DMS153 treated with DMSO at 0.1 percent for 48 hours (cell line): ENCODE results near the gene SECISBP2L.
"Not testable (repeated sequence)": the region's sequence is repeated elsewhere in the genome, so short reads cannot be mapped to it uniquely, and the experiment has no call there.

Experiments
- DNase-seq: peaks from one replicate; lab custom pipeline; 2025; ENCODE audit not compliant: unreplicated experiment; lab: John Stamatoyannopoulos, UW

The SECISBP2L gene, protein sequence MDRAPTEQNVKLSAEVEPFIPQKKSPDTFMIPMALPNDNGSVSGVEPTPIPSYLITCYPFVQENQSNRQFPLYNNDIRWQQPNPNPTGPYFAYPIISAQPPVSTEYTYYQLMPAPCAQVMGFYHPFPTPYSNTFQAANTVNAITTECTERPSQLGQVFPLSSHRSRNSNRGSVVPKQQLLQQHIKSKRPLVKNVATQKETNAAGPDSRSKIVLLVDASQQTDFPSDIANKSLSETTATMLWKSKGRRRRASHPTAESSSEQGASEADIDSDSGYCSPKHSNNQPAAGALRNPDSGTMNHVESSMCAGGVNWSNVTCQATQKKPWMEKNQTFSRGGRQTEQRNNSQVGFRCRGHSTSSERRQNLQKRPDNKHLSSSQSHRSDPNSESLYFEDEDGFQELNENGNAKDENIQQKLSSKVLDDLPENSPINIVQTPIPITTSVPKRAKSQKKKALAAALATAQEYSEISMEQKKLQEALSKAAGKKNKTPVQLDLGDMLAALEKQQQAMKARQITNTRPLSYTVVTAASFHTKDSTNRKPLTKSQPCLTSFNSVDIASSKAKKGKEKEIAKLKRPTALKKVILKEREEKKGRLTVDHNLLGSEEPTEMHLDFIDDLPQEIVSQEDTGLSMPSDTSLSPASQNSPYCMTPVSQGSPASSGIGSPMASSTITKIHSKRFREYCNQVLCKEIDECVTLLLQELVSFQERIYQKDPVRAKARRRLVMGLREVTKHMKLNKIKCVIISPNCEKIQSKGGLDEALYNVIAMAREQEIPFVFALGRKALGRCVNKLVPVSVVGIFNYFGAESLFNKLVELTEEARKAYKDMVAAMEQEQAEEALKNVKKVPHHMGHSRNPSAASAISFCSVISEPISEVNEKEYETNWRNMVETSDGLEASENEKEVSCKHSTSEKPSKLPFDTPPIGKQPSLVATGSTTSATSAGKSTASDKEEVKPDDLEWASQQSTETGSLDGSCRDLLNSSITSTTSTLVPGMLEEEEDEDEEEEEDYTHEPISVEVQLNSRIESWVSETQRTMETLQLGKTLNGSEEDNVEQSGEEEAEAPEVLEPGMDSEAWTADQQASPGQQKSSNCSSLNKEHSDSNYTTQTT

DNA sequence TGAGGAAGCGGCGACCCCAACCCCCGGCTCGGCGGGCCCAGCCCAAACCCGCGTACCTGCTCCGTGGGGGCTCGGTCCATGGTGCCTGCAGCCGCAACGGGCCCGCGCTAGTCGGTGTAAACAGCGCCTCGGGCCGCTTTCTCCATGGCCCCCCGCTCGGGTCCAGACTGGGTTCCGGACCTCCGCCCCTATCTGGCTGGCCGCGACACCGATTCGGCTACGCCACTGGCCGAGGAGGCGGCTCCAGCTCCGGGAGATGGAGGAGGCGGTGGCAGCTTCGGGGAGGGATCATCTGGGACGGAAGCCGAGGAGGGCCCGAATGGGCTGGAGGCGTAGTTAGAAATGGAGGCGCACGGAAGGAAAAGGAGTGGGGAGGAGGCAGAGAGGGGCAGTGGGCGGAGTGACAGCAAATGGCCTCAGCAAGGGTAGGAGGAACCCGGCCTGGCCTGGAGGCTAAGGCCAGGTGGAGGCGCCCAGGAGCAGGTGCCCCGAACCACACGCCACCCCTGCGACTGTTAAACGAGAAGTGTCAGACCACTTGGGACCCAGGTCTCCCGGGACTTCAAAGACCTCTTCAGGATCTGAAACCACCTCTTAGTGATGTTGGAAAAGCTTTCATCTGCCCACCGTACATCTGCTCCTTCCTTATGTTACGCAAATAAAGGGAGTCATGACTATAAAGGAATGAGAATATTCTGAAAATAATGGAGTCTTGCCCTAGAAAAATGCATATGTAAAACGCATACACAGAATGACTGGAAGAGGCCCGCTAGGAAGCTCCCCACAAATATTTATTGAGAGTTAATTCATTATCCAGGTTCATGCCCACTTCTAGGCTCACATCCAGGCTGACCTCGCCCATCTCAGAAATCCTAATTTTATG lies at the start of gene SECISBP2L:
TSS of gene SECISBP2L (minus strand) at position 227 of the 883 bp plus-strand sequence. CDS start at position 80, 147 bp downstream.
- DNase-seq, result peak; percentile 61

- no peak for DNase-seq
These were observed 48.7 kb upstream of the SECISBP2L start for GRCh38 chr15:49094923-49095322.

- no peak for DNase-seq
These were observed 47.2 kb upstream of the SECISBP2L start for GRCh38 chr15:49093252-49094105.

DNA sequence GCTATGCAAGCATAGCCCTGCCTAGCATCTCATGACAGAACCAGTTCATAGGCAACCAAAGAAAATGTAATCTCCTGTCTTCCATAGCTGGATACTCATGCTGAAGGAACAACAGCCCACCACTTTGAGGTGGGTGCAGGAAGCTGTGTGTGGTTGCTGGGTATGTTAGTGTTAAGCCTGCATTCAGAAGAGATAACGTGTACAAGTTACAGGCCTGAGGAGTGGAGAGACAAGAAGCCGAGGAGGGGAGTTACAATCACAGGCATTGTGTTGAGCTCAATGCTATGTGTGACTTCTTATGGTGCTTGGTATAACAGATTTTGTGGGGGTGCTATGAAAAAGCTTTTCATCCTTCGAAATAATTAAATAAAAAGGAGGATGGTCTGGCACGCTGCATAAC lies 42.8 kb upstream of the SECISBP2L start:
- DNase-seq, result no peak

GRCh38 chr15:49085696-49086459 lies 39.6 kb upstream of the SECISBP2L start:
- no peak for DNase-seq

- DNase-seq, result no peak
These were observed 38.0 kb upstream of the SECISBP2L start for GRCh38 chr15:49084285-49084570.

GRCh38 chr15:49083401-49084284 lies 37.4 kb upstream of the SECISBP2L start:
- DNase-seq, result no peak

DNA sequence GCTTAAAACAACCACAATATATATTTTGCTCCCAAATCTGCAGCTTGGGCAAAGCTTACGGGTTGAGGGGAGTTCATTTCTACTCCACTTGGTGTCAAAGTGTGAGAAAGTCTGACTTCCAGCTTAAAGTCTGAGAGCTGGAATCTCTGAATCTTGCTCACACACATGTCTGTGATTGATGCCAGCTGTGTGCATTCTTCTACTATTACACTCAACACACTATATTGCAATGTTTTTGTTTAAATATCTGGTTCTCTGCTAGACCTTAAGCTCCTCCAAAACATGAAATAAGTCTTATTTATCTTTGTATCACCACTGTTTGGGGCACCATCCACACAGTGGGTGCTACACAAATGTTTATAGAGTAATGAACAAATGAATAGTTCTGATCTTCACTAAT lies 36.7 kb upstream of the SECISBP2L start:
- DNase-seq, result no peak

DNA sequence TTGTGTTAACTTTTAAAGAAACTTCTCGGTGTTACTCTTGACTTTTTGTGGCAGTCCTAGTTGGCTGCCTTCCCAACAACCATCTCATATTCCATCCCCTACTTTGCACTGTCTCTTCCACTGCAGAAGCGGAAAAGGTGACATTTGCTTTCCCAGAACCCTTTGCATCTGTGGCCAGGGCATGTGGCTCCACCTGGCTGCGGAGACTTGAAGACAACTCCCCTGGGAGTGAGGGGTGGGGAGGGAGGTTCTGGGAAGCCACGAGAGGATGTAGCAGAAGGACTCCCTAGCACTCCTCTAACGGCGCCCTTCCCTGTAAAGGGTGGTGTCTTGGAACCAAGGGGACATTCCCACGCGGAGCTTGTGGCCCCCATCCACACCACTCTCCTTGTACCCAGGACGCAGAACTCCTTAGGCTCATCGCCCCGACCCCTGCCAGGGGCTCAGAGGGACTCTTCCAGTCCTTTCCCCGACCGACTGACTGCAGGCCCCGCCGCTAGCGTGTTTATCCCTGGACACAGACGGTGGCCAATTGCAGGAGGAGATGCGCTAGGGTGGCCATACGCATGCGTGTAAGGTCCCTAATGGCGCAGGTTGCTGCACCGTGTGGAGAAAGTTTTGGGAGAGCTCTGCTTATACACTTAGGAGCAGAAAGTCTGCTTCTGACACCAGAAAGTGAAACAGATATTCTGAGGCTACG lies 33.2 kb upstream of the SECISBP2L start:
- DNase-seq, result no peak

DNA sequence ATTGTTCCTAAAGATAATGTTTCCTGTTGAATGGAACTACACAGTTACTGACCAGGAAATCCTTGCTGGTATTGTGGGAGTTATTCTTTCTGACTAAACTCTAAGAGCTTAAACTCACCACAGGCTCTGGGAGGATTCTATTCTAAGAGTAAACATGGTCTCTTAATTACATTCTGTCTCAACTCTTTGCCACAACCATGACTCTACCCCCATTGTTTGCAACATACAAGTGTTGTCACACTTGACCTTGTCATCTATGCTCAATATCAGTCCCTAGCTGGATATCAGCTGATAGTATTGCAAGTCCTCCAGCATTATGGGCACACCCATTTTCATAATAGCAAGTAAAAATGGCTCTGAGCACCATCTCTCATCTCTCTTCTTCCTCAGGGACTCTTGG lies 29.6 kb upstream of the SECISBP2L start:
- DNase-seq, result no peak

DNA sequence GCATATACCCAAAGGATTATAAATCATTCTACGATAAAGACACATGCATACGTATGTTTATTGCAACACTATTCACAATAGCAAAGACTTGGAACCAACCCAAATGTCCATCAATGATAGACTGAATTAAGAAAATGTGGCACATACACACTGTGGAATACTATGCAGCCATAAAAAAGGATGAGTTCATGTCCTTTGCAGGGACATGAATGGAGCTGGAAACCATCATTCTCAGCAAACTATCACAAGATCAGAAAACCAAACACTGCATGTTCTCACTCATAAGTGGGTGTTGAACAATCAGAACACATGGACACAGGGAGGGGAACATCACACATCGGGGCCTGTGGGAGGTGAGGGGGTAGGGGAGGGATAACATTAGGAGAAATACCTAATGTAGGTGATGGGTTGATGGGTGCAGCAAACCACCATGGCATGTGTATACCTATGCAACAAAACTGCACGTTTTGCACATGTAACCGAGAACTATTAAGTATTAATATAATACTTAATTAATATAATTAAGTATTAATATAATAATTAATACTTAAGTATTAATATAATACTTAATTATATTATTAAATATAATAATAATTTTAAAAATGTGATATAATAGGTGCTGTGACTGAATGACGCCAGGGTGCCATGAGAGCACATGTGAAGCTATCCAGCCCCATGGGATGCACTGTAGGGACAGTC lies 28.5 kb upstream of the SECISBP2L start:
- not testable (repeated sequence) for DNase-seq

- no peak for DNase-seq
These were observed 20.1 kb upstream of the SECISBP2L start for GRCh38 chr15:49066372-49066771.

DNA sequence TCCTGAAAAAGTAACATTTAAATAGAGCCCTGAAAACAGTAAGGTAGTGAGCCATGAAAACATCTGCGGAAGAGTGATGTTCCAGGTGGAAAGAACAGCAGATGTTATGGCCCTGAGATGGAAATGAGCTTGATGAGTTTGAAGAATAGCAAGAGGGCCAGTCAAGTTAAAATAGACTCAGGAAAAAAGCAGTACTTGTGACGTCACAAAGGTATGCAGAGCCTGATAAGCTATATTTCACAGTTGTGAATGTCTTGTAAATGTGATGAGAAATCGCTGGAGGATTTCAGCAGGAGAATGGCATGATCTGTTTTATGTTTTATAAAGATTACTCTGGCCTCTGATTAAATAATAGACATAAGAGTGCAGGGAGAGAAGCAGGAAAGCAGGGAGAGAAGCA lies 18.6 kb upstream of the SECISBP2L start:
- DNase-seq, result no peak

- no peak for DNase-seq
These were observed 18.0 kb upstream of the SECISBP2L start for GRCh38 chr15:49064281-49064653.

GRCh38 chr15:49063402-49064280 lies 17.4 kb upstream of the SECISBP2L start:
- no peak for DNase-seq

DNA sequence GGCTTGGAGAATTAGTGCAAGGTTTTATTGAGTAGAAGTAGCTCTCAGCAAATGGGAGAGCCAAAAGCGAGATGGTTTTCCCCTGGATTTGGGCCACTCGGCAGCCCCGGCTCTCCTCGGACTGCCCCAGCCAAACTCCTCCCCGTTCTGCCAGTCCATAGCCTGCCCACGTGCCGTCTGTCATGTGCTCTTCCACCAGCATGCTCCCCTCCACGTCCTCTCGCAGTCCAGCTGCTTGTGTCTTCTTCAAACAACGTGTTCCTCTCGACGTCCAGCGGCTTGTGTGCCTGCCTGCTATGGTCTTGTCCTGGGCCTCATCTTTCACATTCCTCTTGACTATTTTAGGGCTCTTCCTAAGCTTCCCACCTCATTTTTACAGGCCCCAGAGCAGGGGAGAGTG lies 16.7 kb upstream of the SECISBP2L start:
- DNase-seq, result no peak
